Spleen (tissue), 7 donors: ENCODE measurements around the gene PPP1R16B.

Experiments
- POLR2AphosphoS5 ChIP-seq, 3 donors: sonication (generic); formaldehyde crosslinking; IDR thresholded peaks; one replicate each; pipeline ENCODE4 v1.5.1; 2017; ENCODE audit warnings: antibody characterized with exemption in 3 of 3
- TF ChIP-seq, protein P1 (sequence below), 11 experiments: fragments of 200-600 bp in 7 of 11; fragments of 450-650 bp in 4 of 11; sonication (generic) in 4 of 11; IDR thresholded peaks in 8 of 11; conservative IDR thresholded peaks in 3 of 11; 1 replicate in 7 of 11; 2 replicates in 4 of 11; pipeline versions ENCODE4 v1.4.0 to v1.8.0; 2016 to 2021; ENCODE audit warnings: antibody characterized with exemption in 11 of 11, inconsistent platforms in 4 of 11, mild to moderate bottlenecking in 1 of 11
- donor health status: DM: no; HTN: no; CAD: no; lungs with moderate emphysema.
- donor health status: DM: no; HTN: no; CAD: no.
- donor health status: DM: no; HTN: no; CAD: no.

GRCh38 chr20:38883081-38883980 is 77.8 kb downstream of the PPP1R16B start:
- TF ChIP-seq, protein P1, sequence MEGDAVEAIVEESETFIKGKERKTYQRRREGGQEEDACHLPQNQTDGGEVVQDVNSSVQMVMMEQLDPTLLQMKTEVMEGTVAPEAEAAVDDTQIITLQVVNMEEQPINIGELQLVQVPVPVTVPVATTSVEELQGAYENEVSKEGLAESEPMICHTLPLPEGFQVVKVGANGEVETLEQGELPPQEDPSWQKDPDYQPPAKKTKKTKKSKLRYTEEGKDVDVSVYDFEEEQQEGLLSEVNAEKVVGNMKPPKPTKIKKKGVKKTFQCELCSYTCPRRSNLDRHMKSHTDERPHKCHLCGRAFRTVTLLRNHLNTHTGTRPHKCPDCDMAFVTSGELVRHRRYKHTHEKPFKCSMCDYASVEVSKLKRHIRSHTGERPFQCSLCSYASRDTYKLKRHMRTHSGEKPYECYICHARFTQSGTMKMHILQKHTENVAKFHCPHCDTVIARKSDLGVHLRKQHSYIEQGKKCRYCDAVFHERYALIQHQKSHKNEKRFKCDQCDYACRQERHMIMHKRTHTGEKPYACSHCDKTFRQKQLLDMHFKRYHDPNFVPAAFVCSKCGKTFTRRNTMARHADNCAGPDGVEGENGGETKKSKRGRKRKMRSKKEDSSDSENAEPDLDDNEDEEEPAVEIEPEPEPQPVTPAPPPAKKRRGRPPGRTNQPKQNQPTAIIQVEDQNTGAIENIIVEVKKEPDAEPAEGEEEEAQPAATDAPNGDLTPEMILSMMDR (IDR thresholded peaks at IDR 0.05 in 8 of 11, conservative IDR thresholded peaks at IDR 0.05 in 3 of 11), result no peak
- TF ChIP-seq POLR2AphosphoS5 (IDR thresholded peaks at IDR 0.05), result peak; percentile 18 to 58 (median 51)
